NT2/D1 (cell line): ENCODE results near the gene CLCN6.

Source experiments
- DNase-seq: peaks from one replicate; pipeline ENCODE4 v3.0.0-alpha.2; 2011; ENCODE audit warnings: low read depth, low spot score
- H3K27me3 ChIP-seq: 2 replicates; pipeline ENCODE4 v1.6.0; 2011; ENCODE audit warnings: mild to moderate bottlenecking; ENCODE audit not compliant: insufficient read length, insufficient read depth
- H3K36me3 ChIP-seq: 2 replicates; pipeline ENCODE4 v1.6.1; 2011; ENCODE audit warnings: mild to moderate bottlenecking, low read length, mixed read lengths; ENCODE audit not compliant: insufficient read depth, insufficient read length
- H3K4me1 ChIP-seq: 2 replicates; pipeline ENCODE4 v1.5.1; 2011; ENCODE audit not compliant: insufficient read depth, insufficient read length
- H3K4me3 ChIP-seq: 2 replicates; pipeline ENCODE4 v1.5.1; 2011; ENCODE audit warnings: low read depth; ENCODE audit not compliant: insufficient read length
- H3K9ac ChIP-seq: 2 replicates; pipeline ENCODE4 v1.6.0; 2011; ENCODE audit warnings: low read depth; ENCODE audit not compliant: insufficient read length
- H3K9me3 ChIP-seq: 2 replicates; pipeline ENCODE4 v1.5.1; 2011; ENCODE audit warnings: mild to moderate bottlenecking, low read length; ENCODE audit not compliant: insufficient read depth
- SUZ12 ChIP-seq: IDR thresholded peaks from 2 replicates; pipeline ENCODE4 v1.6.1; 2011; ENCODE audit not compliant: insufficient read length, insufficient read depth; ENCODE audit errors: extremely low read depth
- YY1 ChIP-seq: IDR thresholded peaks from 2 replicates; pipeline ENCODE4 v1.6.1; 2011; ENCODE audit not compliant: insufficient read length, insufficient read depth
- ZNF274 ChIP-seq: IDR thresholded peaks from 2 replicates; pipeline ENCODE4 v1.6.1; 2011; ENCODE audit warnings: mild to moderate bottlenecking, low read depth, low read length

CLCN6 gene

GRCh38 chr1:11793819-11794218 is 12.2 kb upstream of the CLCN6 start:
- Histone ChIP-seq H3K4me3 (no peak overlapping the region), H3K27me3 (no peaks in the 10 kb centered on the region), H3K36me3 (peaks cover 39% of the 10 kb centered on the region), H3K9me3 (no peaks in the 10 kb centered on the region), H3K9ac (no peak overlapping the region), H3K4me1 (no peaks in the 10 kb centered on the region)
- no peak for TF ChIP-seq ZNF274
- no peak for TF ChIP-seq YY1
- no peak for TF ChIP-seq SUZ12
- DNase-seq: no peak

- no peak for TF ChIP-seq ZNF274
- no peak for TF ChIP-seq YY1
- TF ChIP-seq SUZ12: no peak
These were observed 11.3 kb upstream of the CLCN6 start for GRCh38 chr1:11794446-11795237.

GRCh38 chr1:11795238-11795890 is 10.6 kb upstream of the CLCN6 start:
- TF ChIP-seq SUZ12 (no peak), YY1 (no peak), ZNF274 (no peak)
- H3K36me3 ChIP-seq: peaks cover 47% of the 10 kb centered on the region
- H3K9me3 ChIP-seq: no peaks in the 10 kb centered on the region
- H3K4me3 ChIP-seq: no peak overlapping the region
- no peak overlapping the region for H3K9ac ChIP-seq
- no peaks in the 10 kb centered on the region for H3K4me1 ChIP-seq
- H3K27me3 ChIP-seq: no peaks in the 10 kb centered on the region
- DNase-seq: no peak

More at GRCh38 chr1:11794446-11795237, 11.3 kb upstream of the CLCN6 start:
- no peaks in the 10 kb centered on the region for H3K4me1 ChIP-seq
- no peak overlapping the region for H3K4me3 ChIP-seq
- peaks cover 44% of the 10 kb centered on the region for H3K36me3 ChIP-seq
- DNase-seq: no peak
- H3K9ac ChIP-seq: no peak overlapping the region
- no peaks in the 10 kb centered on the region for H3K9me3 ChIP-seq
- no peaks in the 10 kb centered on the region for H3K27me3 ChIP-seq

GRCh38 chr1:11796036-11796828 is 9.8 kb upstream of the CLCN6 start:
- no peaks in the 10 kb centered on the region for H3K9me3 ChIP-seq
- H3K4me1 ChIP-seq: no peaks in the 10 kb centered on the region
- TF ChIP-seq YY1 (no peak), SUZ12 (no peak), ZNF274 (no peak)
- H3K36me3 ChIP-seq: peaks cover 53% of the 10 kb centered on the region
- H3K4me3 ChIP-seq: no peak overlapping the region
- H3K27me3 ChIP-seq: no peaks in the 10 kb centered on the region
- DNase-seq: no peak
- H3K9ac ChIP-seq: no peak overlapping the region

- H3K4me1 ChIP-seq: no peaks in the 10 kb centered on the region
- H3K9me3 ChIP-seq: no peaks in the 10 kb centered on the region
- peaks cover 49% of the 10 kb centered on the region for H3K36me3 ChIP-seq
- H3K9ac ChIP-seq: no peak overlapping the region
- no peak for DNase-seq
- TF ChIP-seq SUZ12: no peak
- no peak for TF ChIP-seq ZNF274
- no peak for TF ChIP-seq YY1
- no peaks in the 10 kb centered on the region for H3K27me3 ChIP-seq
- no peak overlapping the region for H3K4me3 ChIP-seq
These were observed 8.3 kb upstream of the CLCN6 start for GRCh38 chr1:11797525-11798216.

GRCh38 chr1:11799099-11799498 is 6.9 kb upstream of the CLCN6 start:
- Histone ChIP-seq H3K4me3 (no peak overlapping the region), H3K9ac (no peak overlapping the region), H3K9me3 (no peaks in the 10 kb centered on the region), H3K27me3 (no peaks in the 10 kb centered on the region), H3K36me3 (peaks cover 42% of the 10 kb centered on the region), H3K4me1 (peaks cover 6% of the 10 kb centered on the region)
- no peak for TF ChIP-seq ZNF274
- no peak for TF ChIP-seq YY1
- TF ChIP-seq SUZ12: no peak
- no peak for DNase-seq
